ENCODE results near the gene MPO. TPM values are rescaled to one million over a fixed set of nuclear protein-coding genes. Genes with fewer than 3 reads are reported as not detected.

The MPO gene
- total and polyA plus RNA-seq, 9 of the 15 experiments (the other 6 are each of a cell fraction or from before 2014, with no cell fraction given) = 0.04 to 0.47 (median 0.39) TPM; not detected in 6

DNA sequence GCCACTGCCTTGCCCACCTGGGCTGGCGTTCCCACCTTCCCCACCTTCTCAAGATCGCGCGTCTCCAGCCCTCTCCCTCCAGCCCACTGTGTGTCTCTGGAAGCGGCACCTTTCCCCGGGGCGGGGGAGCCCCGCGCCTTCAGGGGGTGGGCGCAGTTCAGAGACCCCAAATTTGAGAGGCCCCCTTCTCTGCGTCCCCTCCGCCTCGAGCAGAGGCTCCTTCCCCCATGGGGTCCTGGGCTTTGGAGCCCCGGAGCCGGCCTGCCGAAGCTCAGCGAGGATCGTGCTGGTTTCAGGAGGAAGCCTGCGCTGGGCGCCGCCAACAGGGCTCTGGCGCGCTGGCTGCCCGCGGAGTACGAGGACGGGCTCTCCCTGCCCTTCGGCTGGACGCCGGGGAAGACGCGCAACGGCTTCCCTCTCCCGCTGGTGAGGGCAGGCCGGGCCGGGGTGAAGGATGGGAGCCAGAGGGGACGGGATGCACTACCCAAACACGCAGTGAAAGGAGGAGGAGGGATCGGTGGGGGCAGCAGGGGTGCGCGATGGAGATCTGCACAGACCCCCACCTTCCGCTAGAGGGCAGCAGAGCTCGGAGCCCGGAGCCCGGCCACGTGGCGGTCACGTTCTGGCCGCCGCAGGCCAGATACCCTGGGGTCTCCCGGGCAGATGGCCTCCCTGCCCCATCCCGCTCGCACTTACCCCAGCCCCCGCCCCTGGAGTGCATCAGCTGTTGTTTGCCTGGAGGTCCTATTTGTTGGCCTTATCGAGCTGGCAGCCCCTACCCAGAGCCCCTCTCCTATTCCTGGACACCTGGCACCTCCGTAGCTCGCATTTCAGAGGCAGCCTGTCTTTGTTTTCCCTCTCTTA lies 31.2 kb downstream of the MPO start (continued):
- TF ChIP-seq JUNB (CRISPR knock-in tag; conservative IDR thresholded peaks at IDR 0.05) (no peak), ATF3 (IDR thresholded peaks at IDR 0.05) (0 out of 2 replicates have a peak, but pooled peaks have one; percentile 20), ATF3 (CRISPR knock-in tag; conservative IDR thresholded peaks at IDR 0.05) (no peak), RBM39 (optimal IDR thresholded peaks at IDR 0.05; ENCODE audit: low read depth, low read length) (no peak), MYNN (IDR thresholded peaks at IDR 0.05) (no peak), MYNN (CRISPR knock-in tag; IDR thresholded peaks at IDR 0.05) (no peak), ZFP30 (CRISPR knock-in tag; IDR thresholded peaks at IDR 0.05; ENCODE audit: borderline replicate concordance) (no peak), MBD1 (CRISPR knock-in tag; IDR thresholded peaks at IDR 0.05) (0 out of 2 replicates have a peak, but pooled peaks have one; percentile 49), SMARCA5 (IDR thresholded peaks at IDR 0.05) (no peak), ATF6 (CRISPR knock-in tag; IDR thresholded peaks at IDR 0.05) (peak; percentile 97), TAF1 (IDR thresholded peaks at IDR 0.05; ENCODE audit: control insufficient read depth, extremely low read depth, insufficient read depth, low read length, severe bottlenecking) (no peak), MTA1 (IDR thresholded peaks at IDR 0.05; ENCODE audit: borderline replicate concordance) (no peak), GABPA (tag; conservative IDR thresholded peaks at IDR 0.05; ENCODE audit: low read depth) (no peak), OTX1 (CRISPR knock-in tag; IDR thresholded peaks at IDR 0.05) (no peak), MAFF (IDR thresholded peaks at IDR 0.05; ENCODE audit: low read length) (no peak)
